NCI-H2029 (cell line): ENCODE data around the gene NELFE.
"Not testable (repeated sequence)": the region's sequence is repeated elsewhere in the genome, so short reads cannot be mapped to it uniquely, and the experiment has no call there.

Experiments
- DNase-seq: peaks from one replicate; lab custom pipeline; 2025; lab: John Stamatoyannopoulos, UW

NELFE gene, protein sequence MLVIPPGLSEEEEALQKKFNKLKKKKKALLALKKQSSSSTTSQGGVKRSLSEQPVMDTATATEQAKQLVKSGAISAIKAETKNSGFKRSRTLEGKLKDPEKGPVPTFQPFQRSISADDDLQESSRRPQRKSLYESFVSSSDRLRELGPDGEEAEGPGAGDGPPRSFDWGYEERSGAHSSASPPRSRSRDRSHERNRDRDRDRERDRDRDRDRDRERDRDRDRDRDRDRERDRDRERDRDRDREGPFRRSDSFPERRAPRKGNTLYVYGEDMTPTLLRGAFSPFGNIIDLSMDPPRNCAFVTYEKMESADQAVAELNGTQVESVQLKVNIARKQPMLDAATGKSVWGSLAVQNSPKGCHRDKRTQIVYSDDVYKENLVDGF

DNA sequence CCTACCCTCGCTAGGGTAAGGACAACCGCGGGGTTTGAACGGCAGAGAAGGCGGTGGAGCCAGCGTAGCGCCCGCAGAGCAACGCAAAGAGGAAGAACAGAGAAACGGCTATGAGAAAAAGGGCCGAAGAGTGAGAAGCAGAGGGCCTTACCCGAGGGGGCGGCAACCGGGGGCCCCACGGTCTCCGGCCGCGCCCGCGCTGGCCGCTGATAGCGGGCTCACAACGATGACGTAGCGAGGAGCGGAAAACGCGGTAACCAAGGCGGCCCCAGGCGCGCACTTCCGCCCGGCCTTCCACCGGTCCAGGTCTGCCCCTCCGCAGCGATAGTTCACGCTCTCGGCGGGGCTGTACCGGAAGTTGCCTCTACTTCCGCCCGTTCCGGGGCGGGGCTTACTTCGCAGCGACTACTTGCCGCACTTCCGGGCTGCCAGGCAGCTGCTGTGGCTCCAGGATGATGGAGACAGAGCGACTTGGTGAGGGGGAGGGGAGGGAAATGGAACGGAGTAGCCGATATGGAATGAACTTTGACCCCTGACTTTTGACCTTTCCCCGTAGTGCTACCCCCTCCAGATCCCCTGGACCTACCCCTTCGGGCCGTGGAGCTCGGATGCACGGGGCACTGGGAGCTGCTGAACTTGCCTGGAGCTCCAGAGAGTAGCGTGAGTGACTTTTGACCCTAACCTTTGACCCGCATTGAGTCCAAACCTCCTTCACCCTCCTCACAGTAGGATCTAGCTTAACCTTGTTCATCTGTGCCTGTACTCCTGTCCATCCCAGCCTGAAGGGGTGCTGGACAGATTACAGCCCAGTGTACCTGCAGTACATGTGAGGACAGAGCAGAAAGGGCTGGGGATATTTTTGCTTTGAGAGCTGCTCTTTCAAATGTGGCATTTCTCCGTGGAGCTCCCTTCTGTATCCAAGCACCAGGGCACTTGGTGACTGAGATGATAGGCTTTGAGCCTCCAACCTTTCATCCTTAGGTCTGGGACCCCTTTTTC, at the start of gene NELFE, which contains the start of gene SKIC2:
TSS of gene NELFE (minus strand) at position 231 of the 999 bp plus-strand sequence. CDS start 525 bp downstream, outside the sequence.
TSS of gene SKIC2 (plus strand) at position 435 of the 999 bp plus-strand sequence. CDS start at position 453, 18 bp downstream.
- DNase-seq: peak; percentile 96

DNA sequence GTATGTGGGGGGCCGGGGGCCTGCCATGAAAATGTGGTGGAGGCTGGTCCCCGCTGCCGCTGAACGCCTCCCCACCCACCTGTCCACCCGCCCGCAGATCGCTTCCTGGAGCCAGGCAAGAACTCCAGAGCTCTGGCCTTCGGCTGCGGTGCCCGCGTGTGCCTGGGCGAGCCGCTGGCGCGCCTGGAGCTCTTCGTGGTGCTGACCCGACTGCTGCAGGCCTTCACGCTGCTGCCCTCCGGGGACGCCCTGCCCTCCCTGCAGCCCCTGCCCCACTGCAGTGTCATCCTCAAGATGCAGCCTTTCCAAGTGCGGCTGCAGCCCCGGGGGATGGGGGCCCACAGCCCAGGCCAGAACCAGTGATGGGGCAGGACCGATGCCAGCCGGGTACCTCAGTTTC, 49.3 kb upstream of the NELFE start:
- not testable (repeated sequence) for DNase-seq

DNA sequence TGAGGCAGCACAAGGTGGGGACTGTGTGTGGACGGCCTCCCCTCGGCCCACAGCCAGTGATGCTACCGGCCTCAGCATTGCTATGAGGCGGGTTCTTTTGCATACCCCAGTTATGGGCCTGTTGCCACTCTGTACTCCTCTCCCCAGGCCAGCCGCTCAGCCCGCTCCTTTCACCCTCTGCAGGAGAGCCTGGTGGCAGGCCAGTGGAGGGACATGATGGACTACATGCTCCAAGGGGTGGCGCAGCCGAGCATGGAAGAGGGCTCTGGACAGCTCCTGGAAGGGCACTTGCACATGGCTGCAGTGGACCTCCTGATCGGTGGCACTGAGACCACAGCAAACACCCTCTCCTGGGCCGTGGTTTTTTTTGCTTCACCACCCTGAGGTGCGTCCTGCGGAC, 48.3 kb upstream of the NELFE start:
- not testable (repeated sequence) for DNase-seq

DNA sequence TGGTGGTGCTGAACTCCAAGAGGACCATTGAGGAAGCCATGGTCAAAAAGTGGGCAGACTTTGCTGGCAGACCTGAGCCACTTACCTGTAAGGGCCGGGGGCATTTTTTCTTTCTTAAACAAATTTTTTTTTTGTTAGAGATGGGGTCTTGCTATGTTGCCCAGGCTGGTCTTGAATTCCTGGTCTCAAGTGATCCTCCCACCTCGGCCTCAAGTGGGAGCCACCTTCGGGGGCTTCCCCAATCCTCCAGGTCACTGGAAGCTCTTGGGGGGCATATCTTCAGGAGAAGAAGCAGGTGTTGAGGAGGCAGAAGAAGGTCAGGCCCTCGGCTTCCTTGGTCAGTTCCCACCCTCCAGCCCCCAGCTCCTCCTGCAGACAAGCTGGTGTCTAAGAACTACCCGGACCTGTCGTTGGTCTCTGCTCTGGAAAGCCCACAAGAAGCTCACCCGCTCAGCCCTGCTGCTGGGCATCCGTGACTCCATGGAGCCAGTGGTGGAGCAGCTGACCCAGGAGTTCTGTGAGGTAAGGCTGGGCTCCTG, 47.3 kb upstream of the NELFE start:
- DNase-seq: not testable (repeated sequence)

DNA sequence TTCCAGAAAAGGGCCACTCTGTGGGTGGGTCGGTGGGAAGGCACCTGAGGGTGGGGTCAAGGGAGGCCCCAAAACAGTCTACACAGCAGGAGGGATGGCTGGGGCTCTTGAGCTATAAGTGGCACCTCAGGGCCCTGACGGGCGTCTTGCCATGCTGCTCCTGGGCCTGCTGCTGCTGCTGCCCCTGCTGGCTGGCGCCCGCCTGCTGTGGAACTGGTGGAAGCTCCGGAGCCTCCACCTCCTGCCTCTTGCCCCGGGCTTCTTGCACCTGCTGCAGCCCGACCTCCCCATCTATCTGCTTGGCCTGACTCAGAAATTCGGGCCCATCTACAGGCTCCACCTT, 46.7 kb upstream of the NELFE start:
- DNase-seq: not testable (repeated sequence)

DNA sequence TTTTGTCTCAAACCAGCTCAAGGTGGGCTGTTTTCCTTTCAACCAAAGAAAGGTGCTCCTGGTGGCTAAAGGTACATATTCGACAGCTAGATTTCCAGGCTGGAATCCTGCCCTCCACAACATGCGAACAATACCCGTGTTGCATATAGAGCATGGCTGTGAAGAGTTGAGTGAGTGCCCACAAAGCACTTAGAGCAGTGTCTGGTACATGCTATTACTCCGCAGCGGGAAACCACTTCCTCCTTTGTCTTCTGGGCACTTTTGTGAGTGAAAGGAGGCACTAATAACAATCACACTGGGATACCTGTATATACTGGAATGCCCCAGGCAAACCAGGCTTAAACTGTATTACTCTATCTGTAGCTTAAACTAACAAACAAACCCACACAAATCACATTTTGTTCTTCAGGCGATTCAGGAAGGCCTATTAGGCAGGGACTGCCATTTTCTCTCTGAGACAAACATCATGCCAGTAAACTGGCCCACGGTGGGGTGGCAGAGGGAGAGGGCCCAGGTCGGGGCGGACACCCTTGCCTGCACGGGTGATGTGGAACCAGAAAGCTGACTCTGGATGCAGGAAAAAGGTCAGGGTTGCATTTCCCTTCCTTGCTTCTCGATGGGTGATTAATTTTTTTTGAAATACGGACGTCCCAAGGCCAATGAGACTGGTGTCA, 46.2 kb upstream of the NELFE start:
- DNase-seq: not testable (repeated sequence)

DNA sequence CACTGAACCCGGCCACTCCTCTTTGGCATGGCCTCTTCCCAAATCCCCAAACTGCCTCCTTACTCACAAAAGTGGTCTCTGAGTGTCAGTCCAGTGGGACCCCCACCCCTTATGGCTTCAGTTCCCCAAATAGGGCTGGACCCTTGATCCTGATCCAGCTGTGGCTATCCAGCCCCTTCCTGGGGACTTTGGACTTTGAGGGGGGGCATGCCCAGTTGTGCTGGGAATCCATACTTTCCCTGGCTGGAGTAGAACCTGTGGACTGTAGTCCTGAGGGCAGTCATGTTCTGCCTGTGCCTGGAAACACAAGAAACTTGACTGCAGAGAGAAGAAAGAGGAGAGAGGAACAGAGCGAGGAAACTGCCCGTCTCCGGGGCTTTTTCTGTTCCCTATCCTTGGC, 45.6 kb upstream of the NELFE start:
- DNase-seq: not testable (repeated sequence)

DNA sequence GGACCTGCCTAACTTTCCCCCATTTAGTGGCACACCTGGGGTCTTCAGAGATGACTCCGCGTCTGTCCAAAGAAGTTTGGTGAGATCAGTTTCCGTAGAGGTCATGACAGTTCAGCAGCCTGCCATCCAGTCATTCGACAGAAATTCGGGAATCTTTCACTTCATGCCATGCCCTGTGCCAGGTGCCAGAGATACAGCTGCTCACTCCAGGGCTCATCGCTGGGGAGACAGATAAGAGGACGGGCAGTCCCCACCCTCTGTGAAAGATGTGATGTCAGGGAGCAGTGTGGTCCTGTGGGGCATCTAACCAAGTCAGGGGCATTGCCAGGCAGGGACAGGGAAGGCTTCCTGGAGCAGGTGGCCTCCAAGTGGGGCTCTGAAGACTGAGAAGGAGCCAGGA, 44.5 kb upstream of the NELFE start:
- not testable (repeated sequence) for DNase-seq

DNA sequence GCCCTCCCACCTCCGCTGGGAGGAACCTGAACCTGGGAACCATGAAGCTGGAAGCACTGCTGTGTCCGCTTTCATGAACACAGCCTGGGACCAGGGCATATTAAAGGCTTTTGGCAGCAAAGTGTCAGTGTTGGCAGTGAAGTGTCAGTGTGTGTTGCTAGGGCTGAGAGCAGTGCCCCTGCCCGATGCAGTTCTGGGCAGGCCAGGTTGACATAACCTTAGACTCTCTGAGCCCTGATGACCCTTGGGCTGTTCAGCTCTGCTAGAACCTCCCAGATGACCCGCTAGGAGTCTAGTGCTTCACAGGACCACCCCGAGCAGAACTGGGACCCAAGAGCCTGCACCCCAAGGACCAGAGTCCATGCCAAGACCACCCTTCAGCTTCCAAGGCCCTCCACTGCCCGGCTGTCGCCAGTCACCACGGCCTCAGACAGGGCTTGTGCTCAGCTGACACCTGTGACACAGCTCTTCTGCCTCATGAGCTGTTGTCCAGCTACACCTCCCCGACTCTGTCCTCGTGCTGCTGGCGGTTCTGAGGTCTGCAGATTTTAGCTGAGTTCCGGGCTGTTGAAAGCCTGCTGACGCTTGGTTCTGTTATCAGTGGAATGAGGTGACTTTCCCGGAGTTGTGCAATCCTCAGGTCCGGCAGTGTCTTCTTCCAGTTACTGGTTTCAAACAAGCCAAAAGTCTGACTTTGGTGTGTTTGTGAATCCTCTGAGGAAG, 43.9 kb upstream of the NELFE start:
- DNase-seq: not testable (repeated sequence)

DNA sequence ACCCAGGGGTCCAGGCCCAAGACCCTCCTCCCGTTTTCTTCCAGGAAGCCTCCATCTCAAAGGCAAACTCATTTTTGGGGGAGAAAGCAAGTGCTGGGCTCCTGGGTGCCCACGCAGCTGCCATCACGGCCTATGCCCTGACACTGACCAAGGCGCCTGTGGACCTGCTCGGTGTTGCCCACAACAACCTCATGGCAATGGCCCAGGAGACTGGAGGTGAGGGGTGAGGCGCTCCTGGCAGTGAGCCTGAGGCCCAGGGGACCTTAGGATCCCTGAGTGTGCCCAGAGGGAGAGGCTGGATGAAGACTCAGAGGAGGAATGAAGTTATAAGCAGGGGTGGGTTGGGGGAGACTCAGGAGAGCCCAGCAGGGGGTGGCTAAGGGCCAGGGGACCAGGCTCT, 37.6 kb upstream of the NELFE start:
- not testable (repeated sequence) for DNase-seq

DNA sequence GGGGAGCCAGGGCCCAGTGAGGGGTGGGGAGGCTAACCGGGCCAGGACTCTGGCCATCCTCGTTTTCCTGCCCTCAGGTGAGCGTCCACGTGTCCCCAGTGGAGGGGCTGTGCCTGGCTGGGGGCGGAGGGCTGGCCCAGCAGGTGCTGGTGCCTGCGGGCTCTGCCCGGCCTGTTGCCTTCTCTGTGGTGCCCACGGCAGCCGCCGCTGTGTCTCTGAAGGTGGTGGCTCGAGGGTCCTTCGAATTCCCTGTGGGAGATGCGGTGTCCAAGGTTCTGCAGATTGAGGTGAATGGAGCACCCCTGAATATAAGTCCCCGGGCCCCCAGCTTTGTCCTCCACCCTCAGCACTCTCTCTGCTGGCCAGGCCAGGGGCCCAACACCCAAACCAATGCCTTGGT, 35.6 kb upstream of the NELFE start:
- DNase-seq: not testable (repeated sequence)

DNA sequence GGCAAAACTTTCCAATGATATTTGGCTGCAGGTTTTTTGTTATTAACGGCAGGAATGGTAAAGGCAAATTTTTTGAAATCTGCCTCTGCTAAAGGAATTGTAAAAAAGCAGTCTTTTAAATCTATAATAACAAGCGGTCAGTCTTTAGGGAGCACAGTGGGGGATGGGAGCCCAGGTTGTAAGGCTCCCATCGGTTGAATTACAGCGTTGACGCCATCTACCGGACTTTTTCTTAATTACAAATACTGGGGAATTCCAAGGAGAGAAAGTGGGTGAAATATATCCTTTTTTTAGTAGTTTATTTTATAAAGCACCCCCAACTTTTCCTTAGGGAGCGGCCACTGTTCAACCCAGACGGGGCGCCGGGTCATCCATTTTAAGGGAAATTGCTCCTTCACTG, 30.6 kb upstream of the NELFE start:
- DNase-seq: not testable (repeated sequence)

DNA sequence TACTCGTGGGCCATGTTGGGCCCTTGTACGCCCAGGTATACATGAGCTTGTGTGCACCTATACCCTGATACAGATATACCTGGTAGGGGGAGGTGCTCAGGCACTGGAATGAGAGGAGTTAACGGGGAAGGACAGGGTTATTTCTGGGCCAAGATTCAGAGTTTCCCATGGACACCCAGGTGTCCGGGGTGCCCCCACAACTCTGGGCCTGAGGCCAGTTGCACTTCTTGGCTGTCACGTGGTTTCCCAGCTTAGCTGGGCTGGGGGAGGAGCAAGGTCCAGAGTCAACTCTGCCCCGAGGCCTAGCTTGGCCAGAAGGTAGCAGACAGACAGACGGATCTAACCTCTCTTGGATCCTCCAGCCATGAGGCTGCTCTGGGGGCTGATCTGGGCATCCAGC, 23.0 kb upstream of the NELFE start, which contains the start of gene C4A:
TSS of gene C4A (plus strand) at position 314 of the 400 bp plus-strand sequence. CDS start at position 365, 51 bp downstream.
- DNase-seq: not testable (repeated sequence)

DNA sequence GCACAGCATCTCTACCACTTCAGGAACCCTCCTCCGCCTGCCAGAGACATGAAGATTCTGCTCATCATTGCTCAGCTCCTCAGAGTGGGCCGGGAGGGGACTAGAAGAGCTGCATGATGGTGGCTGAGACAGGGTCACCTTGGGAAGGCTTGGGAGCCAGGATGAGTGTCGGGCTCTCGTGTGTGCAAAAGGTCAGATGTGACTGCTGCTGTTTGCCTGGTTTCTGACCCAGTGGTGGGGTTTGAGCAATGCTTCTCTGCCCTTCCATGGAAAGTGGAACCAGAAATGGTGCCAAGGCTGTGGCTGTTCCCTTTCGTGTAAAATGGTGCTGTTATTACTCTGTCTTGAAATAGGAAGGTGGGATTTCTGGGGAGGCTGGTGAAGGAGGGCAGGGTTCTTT, 22.2 kb upstream of the NELFE start:
- DNase-seq: not testable (repeated sequence)

DNA sequence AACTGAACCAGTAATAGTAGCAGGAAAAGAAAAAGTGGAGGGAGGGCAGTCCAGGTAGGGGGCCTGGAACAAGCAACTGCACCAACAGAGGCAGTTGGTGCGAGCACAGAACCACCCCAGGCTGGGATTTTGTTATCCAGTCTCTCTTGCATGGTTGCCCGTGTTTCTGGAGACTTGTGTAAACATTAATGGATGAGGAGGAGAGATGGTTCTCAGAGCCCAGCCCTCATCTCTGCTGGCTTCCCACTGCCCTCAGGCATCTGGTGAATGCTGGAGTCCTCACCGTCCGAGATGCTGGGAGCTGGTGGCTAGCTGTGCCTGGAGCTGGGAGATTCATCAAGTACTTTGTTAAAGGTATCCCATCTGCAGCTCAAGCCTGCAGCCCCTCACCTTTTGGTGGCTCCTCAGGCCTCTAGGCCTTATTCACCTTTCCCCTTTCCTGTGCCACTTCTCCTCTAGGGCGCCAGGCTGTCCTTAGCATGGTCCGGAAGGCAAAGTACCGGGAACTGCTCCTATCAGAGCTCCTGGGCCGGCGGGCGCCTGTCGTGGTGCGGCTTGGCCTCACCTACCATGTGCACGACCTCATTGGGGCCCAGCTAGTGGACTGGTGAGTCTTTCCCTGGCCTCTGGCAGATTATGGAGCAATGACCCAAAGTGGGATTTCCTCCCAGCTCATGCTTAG, 21.6 kb upstream of the NELFE start:
- DNase-seq: not testable (repeated sequence)

DNA sequence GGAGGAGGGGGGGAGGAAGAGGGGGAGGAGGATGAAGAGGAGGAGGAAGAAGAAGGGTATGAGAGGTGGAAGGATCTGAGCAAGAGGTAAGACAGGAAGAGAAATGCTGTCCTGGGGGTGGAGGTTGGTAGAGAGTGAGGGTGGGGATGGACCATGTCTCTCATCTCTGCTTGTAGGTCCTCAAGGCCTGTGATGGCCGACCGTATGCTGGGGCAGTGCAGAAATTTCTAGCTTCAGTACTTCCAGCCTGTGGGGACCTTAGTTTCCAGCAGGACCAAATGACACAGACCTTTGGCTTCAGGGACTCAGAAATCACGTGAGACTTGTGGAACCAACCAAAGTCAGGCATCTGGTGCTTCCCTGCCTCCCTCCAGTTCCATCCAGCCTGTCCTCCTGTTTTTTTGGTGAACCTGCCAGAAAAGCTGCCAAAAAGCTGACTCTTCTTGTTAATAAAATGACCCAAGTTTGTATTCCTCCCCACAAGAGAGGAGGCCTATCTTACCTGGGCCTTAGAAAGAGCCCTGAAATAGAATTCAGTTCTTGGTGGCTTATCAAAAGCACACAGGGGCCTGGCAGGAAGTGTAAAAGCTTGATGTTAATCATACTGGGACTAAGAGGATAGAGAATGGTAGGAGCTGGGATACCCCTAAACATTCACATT, 20.6 kb upstream of the NELFE start:
- DNase-seq: no peak

DNA sequence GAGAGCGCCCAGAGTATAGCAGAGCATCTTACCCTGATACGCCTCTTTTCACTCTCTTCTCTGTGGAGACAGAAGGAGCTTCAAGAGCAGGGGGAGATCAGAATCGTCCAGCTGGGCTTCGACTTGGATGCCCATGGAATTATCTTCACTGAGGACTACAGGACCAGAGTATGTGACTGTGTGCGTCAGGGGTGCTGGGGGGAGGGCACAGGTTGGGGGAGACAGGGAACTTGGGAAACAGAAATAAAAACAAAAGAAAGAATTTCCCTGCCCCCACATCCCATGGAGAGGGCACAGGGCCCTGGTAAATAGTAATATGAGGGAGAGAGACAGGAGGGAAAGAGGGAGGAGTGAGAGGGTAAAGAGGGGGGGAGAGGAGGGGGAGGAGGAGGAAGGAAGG, 20.1 kb upstream of the NELFE start:
- DNase-seq: no peak

DNA sequence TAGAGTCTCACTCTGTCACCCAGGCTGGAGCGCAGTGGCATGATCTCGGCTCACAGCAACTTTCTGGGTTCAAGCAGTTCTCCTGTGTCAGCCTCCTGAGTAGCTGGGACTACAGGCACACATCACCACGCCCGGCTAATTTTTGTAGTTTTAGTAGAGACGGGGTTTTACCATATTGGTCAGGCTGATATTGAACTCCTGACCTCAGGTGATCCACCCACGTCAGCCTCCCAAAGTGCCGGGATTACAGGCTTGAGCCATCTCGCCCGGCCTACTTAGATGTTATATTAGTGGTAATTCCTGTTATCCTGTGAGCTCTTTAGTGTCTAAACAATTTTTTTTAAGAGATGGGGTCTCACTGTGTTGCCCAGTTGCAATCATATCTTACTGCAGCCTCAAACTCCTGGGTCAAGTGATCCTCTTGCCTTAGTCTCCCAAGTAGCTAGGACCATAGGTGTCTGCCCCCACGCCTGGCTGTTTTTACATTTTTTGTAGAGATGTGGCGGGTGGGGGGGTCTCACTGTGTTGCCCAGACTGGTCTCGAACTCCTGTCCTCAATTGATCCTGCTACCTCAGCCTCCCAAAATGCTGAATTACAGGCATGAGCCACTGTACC, 19.2 kb upstream of the NELFE start:
- no peak for DNase-seq

DNA sequence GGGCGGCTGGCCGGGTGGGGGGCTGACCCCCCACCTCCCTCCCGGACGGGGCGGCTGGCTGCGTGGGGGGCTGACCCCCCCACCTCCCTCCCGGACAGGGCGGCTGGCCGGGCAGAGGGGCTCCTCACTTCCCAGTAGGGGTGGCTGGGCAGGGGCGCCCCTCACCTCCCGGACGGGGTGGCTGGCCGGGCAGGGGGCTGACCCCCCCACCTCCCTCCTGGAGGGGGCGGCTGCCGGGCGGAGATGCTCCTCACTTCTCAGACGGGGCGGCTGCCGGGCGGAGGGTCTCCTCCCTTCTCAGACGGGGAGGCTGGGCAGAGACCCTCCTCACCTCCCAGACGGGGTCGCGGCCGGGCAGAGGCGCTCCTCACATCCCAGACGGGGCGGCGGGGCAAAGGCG, 17.3 kb upstream of the NELFE start:
- DNase-seq: not testable (repeated sequence)
